ENCODE data around the gene TTC21B. TPM values are rescaled to one million over a fixed set of nuclear protein-coding genes. Genes with fewer than 3 reads are reported as not detected.

TTC21B gene
- total and polyA plus RNA-seq, 8 donors = 17.2 to 45.7 (median 41.7) TPM

DNA sequence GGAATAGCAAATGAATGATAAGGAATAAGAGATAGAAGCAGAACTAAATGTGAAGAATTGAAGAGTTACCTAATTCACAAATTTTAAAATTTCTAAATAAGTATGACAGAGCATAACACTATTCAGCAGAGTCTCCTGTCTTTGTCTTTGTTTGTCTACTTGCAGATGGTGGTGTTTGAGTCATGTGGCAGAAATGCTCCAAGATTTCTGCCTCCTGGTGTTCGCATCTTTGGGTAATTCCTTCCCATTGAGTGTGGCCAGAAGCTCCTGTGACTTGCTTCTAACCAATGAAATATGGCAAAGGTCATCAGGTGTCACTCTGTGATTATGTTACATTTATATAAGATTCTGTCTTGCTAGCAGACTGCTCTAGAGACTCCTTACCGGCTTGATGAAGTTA is 114.0 kb downstream of the TTC21B start:
- Histone ChIP-seq H3K36me3 (no peaks in the 10 kb centered on the region), H3K4me1 (no peaks in the 10 kb centered on the region), H3K4me3 (no peak overlapping the region), H3K27ac (no peak overlapping the region), H3K27me3 (no peaks in the 10 kb centered on the region), H3K9me3 (no peaks in the 10 kb centered on the region)
- DNase-seq (no peak), ATAC-seq (no peak)
- TF ChIP-seq, protein P1, sequence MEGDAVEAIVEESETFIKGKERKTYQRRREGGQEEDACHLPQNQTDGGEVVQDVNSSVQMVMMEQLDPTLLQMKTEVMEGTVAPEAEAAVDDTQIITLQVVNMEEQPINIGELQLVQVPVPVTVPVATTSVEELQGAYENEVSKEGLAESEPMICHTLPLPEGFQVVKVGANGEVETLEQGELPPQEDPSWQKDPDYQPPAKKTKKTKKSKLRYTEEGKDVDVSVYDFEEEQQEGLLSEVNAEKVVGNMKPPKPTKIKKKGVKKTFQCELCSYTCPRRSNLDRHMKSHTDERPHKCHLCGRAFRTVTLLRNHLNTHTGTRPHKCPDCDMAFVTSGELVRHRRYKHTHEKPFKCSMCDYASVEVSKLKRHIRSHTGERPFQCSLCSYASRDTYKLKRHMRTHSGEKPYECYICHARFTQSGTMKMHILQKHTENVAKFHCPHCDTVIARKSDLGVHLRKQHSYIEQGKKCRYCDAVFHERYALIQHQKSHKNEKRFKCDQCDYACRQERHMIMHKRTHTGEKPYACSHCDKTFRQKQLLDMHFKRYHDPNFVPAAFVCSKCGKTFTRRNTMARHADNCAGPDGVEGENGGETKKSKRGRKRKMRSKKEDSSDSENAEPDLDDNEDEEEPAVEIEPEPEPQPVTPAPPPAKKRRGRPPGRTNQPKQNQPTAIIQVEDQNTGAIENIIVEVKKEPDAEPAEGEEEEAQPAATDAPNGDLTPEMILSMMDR (IDR thresholded peaks at IDR 0.05) = no peak
- intact Hi-C loops (cut with DNase I) = no loop called here

DNA sequence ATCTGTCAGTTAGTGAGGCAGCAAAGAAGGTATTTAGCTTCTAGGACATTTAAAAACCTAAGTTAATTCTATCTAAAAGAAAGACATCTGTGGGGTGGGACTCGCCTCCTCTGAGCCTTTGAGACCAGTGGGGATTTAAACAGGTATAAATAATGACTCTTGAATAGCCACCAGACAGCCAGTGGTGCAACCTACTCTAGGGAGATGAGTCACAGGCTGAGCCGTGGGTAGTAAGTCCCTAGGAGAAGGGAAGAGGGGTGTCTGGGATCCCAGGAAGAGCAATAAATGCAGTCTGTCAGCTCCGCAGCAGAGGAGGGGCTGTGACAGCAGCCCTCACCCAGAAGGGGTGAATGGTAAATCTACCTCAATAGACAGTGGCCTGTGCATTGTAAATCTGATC is 116.5 kb downstream of the TTC21B start:
- TF ChIP-seq, protein P1 (IDR thresholded peaks at IDR 0.05) = no peak
- intact Hi-C loops (cut with DNase I) = no loop called here
- Histone ChIP-seq H3K36me3 (no peaks in the 10 kb centered on the region), H3K4me1 (no peaks in the 10 kb centered on the region), H3K4me3 (no peak overlapping the region), H3K27ac (no peak overlapping the region), H3K9me3 (no peaks in the 10 kb centered on the region), H3K27me3 (no peaks in the 10 kb centered on the region)
- ATAC-seq (no peak), DNase-seq (no peak)

GRCh38 chr2:165835363-165835762 is 118.2 kb downstream of the TTC21B start:
- no peaks in the 10 kb centered on the region for H3K36me3 ChIP-seq
- intact Hi-C loops (cut with DNase I) = no loop called here
- no peaks in the 10 kb centered on the region for H3K9me3 ChIP-seq
- no peaks in the 10 kb centered on the region for H3K27me3 ChIP-seq
- H3K4me1 ChIP-seq = no peaks in the 10 kb centered on the region
- H3K4me3 ChIP-seq = no peak overlapping the region
- TF ChIP-seq, protein P1 (IDR thresholded peaks at IDR 0.05) = no peak
- H3K27ac ChIP-seq = no peak overlapping the region
- DNase-seq (no peak), ATAC-seq (no peak)

DNA sequence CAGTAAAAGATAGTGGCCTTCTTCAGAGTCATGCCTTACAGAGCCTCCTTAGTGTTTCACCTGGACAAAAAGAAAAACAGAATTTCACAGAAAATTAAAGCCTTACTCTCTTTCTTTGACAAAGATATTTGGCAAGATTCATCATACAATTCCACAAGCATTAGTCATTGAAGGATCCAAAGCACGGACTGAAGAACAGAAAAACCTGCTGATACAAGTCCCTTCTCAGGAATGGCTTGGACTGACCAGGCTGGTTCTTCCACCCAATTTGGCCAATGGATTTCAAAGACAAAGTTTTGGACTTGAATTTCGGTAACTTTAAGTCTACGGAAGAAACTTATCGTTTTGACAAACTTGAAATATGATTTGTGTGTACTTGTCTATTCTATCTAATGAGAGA is 120.4 kb downstream of the TTC21B start:
- Histone ChIP-seq H3K36me3 (no peaks in the 10 kb centered on the region), H3K27ac (no peak overlapping the region), H3K9me3 (no peaks in the 10 kb centered on the region), H3K4me3 (no peak overlapping the region), H3K4me1 (no peaks in the 10 kb centered on the region), H3K27me3 (no peaks in the 10 kb centered on the region)
- TF ChIP-seq, protein P1 (IDR thresholded peaks at IDR 0.05) = no peak
- DNase-seq (no peak), ATAC-seq (no peak)
- intact Hi-C loops (cut with DNase I) = no loop called here

GRCh38 chr2:165827921-165828276 is 125.7 kb downstream of the TTC21B start:
- Histone ChIP-seq H3K9me3 (no peaks in the 10 kb centered on the region), H3K4me1 (peaks cover 0 to 8% of the 10 kb centered on the region in 2 donors), H3K4me3 (no peak overlapping the region), H3K36me3 (no peaks in the 10 kb centered on the region), H3K27ac (no peak overlapping the region), H3K27me3 (no peaks in the 10 kb centered on the region)
- intact Hi-C loops (cut with DNase I) = no loop called here
- ATAC-seq = no peak
- DNase-seq = no peak
- TF ChIP-seq, protein P1 (IDR thresholded peaks at IDR 0.05) = no peak
